ENCODE measurements around the gene ZNF644. TPM values are rescaled to one million over a fixed set of nuclear protein-coding genes. Genes with fewer than 3 reads are reported as not detected.
A peak's percentile ranks its signal among the peaks of the same experiment; 100 is the strongest.
"Not testable (repeated sequence)": the region's sequence is repeated elsewhere in the genome, so short reads cannot be mapped to it uniquely, and the experiment has no call there.

Gene ZNF644
- total RNA-seq: 10 to 100 TPM; 23.1 to 46.6 (median 33.9) TPM
- polyA plus RNA-seq: 10 to 100 TPM; 15.2 to 16.2 TPM
- long read RNA-seq, donor 1, full-length matches to known transcripts: 13 of 27 reads
- long read RNA-seq, donor 1, partial matches to known transcripts: 11 of 27 reads
- long read RNA-seq, donor 1, other reads (novel, unspliced or antisense): 3 of 27 reads
- long read RNA-seq, donor 2, full-length matches to known transcripts: 51 of 103 reads
- long read RNA-seq, donor 2, partial matches to known transcripts: 42 of 103 reads
- long read RNA-seq, donor 2, other reads (novel, unspliced or antisense): 10 of 103 reads
- long read RNA-seq, donor 3, full-length matches to known transcripts: 10 of 23 reads
- long read RNA-seq, donor 3, partial matches to known transcripts: 8 of 23 reads
- long read RNA-seq, donor 3, other reads (novel, unspliced or antisense): 5 of 23 reads

DNA sequence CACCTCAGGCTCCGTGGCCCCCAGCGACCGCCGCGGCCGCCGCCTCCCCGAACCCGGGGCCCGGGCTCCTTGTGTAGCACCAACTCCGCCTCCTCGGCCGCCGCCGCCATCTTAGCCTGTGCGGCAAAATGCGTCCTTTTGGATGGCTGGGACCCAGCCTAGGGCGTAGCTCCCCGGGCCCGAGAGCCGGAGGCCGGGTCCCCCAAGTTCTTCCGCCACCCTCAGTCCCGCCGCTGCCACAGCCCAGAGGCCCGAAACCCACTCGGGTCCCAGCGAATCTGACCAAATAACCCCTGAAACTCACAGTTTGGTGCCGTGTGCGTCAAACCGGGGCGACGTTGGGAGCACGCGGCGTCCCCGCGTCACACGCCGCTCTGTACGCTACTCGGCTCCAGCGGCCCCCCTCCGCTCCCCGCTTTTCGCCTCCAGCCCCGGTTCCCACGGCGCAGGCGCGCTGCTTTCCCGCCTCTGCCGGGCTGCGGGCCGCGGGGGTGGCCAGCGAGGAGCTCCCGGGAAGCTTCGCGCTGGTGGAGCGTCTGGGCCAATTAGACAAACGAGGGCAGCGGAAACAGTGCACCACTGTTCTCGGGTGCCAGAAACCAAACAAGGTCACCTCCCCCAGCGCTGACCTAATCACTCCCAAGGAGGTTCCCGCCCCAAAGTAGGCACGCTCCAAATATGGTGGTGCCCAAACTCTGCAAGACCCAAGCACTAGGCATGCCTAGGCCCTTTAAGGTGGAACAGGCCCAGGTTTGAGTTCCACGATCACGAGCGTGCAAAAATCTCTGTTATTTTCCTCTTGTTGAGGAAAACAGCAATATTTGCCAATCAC is at the start of gene ZNF644:
TSS of gene ZNF644 (minus strand) at position 350 of the 832 bp plus-strand sequence. CDS start 39,682 bp downstream, outside the sequence.
- intact Hi-C loops (cut with DNase I): loop anchor here in 5 of 10 donors (5.0 to 10.0 kb wide), 6 partner anchors 145 to 480 kb away; partner anchors contain the start of gene CDC7 (in 1 of the 5)
- Histone ChIP-seq H3K4me1 (peaks cover 0 to 54% (median 40%) of the 10 kb centered on the region in 12 donors), H3K27ac (peak within 1 kb of the TSS; percentile 95 to 100 (median 100)), H3K9me3 (no peaks in the 10 kb centered on the region), H3K4me3 (peak within 1 kb of the TSS; percentile 66 to 97 (median 88)), H3K36me3 (peaks cover 0 to 11% (median 0%) of the 10 kb centered on the region in 9 donors), H3K27me3 (no peaks in the 10 kb centered on the region)
- TF ChIP-seq, protein P1, sequence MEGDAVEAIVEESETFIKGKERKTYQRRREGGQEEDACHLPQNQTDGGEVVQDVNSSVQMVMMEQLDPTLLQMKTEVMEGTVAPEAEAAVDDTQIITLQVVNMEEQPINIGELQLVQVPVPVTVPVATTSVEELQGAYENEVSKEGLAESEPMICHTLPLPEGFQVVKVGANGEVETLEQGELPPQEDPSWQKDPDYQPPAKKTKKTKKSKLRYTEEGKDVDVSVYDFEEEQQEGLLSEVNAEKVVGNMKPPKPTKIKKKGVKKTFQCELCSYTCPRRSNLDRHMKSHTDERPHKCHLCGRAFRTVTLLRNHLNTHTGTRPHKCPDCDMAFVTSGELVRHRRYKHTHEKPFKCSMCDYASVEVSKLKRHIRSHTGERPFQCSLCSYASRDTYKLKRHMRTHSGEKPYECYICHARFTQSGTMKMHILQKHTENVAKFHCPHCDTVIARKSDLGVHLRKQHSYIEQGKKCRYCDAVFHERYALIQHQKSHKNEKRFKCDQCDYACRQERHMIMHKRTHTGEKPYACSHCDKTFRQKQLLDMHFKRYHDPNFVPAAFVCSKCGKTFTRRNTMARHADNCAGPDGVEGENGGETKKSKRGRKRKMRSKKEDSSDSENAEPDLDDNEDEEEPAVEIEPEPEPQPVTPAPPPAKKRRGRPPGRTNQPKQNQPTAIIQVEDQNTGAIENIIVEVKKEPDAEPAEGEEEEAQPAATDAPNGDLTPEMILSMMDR (IDR thresholded peaks at IDR 0.05): no peak
- peak; percentile 16 to 75 for TF ChIP-seq POLR2A (IDR thresholded peaks at IDR 0.05)
- ATAC-seq: peak; percentile 93 to 97 (median 96)
- peak; percentile 92 to 95 (median 95) for DNase-seq
- WGBS, 4 donors: 0 to 1% (median 1%) methylated on average over 17 to 70 of the region's 70 CpGs

DNA sequence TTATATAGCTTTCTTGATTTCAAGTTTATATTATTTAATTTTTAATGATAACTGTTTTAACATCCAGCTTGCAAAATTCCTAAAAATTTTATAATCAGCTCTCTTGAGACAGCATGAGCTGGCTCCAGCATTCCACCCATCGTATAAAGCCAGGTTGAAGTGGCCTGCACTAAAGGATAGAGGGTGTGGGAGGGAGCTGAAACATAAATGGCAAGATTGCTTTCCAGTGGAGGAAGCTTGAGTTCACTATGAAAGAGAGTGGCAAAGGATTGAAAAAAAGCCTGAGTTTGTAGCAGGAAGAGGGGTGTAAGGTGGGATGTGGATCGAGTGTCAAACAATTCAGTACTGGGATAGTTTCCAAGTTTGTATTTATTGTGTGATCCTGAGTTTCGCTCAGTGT is 48.5 kb upstream of the ZNF644 start:
- Histone ChIP-seq H3K4me3 (peak overlapping the region in 1 of 12 donors; percentile 18), H3K27me3 (no peaks in the 10 kb centered on the region), H3K4me1 (no peaks in the 10 kb centered on the region), H3K9me3 (no peaks in the 10 kb centered on the region), H3K36me3 (no peaks in the 10 kb centered on the region), H3K27ac (no peak overlapping the region)
- no peak for TF ChIP-seq POLR2A (IDR thresholded peaks at IDR 0.05)
- TF ChIP-seq, protein P1 (IDR thresholded peaks at IDR 0.05): no peak
- ATAC-seq (no peak), DNase-seq (no peak)
- 24 to 35% (median 31%) methylated on average over 3 of the region's 3 CpGs for WGBS, 4 donors
- intact Hi-C loops (cut with DNase I): no loop called here

DNA sequence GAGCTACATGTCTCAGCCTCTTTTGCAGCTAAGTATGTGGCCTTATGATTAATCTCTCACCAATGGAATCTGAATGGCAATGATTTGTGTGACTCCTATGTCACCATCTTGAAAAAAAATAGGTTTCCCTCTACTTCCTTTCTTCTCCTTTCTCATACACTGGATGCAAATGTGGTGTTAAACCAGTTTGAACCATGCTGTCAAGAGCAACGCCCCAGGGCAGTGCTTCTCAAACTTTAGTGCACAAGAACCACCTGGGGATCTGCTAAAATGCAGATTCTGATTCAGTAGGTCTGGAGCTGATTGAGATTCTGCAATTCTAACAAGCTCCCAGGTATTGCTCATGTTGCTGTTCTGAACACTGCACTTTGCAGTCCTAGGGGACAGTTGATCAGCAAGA is 44.7 kb upstream of the ZNF644 start:
- no peak overlapping the region for H3K27ac ChIP-seq
- H3K9me3 ChIP-seq: peaks cover 0 to 7% (median 0%) of the 10 kb centered on the region in 12 donors
- TF ChIP-seq, protein P1 (IDR thresholded peaks at IDR 0.05): no peak
- TF ChIP-seq POLR2A (IDR thresholded peaks at IDR 0.05): no peak
- WGBS, 4 donors: 17 to 34% (median 22%) methylated on average over 1 of the region's 1 CpG
- no peaks in the 10 kb centered on the region for H3K4me1 ChIP-seq
- DNase-seq: no peak
- no peaks in the 10 kb centered on the region for H3K36me3 ChIP-seq
- ATAC-seq: no peak
- H3K27me3 ChIP-seq: no peaks in the 10 kb centered on the region
- H3K4me3 ChIP-seq: no peak overlapping the region
- intact Hi-C loops (cut with DNase I): no loop called here

DNA sequence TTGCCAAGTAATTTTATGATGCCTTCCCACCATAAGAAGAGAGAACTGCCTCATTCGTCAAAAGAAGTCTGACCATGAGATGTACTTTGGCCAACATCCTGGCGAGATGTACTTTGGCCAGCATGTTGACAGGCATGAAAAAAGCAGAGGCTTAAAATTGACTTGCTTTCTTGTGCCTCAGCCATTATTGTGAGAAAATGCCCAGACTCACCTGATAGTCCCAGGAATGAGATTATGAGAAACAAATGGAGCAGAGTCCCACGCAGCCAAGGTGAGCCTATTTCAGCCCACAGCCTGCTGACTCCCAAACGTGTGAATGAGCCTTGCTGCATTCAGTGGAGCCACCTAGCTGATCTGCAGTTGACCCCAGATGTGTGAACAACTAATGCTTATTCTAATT is 43.5 kb upstream of the ZNF644 start:
- no peak for DNase-seq
- Histone ChIP-seq H3K9me3 (peaks cover 0 to 7% (median 0%) of the 10 kb centered on the region in 12 donors), H3K4me3 (no peak overlapping the region), H3K27me3 (no peaks in the 10 kb centered on the region), H3K27ac (no peak overlapping the region), H3K36me3 (no peaks in the 10 kb centered on the region), H3K4me1 (no peaks in the 10 kb centered on the region)
- ATAC-seq: no peak
- intact Hi-C loops (cut with DNase I): no loop called here
- 64 to 70% (median 67%) methylated on average over 4 of the region's 4 CpGs for WGBS, 4 donors
- no peak for TF ChIP-seq POLR2A (IDR thresholded peaks at IDR 0.05)
- TF ChIP-seq, protein P1 (IDR thresholded peaks at IDR 0.05): no peak

DNA sequence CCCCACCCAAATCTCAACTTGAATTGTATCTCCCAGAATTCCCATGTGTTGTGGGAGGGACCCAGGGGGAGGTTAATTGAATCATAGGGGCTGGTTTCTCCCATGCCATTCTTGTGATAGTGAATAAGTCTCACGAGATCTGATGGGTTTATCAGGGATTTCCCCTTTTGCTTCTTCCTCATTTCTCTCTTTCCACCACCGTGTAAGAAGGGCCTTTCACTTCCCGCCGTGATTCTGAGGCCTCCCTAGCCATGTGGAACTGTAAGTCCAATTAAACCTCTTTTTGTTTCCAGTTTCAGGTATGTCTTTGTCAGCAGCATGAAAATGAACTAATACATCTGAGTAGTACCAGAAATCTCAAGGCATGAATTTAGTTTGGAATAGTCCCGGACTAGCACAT is 41.6 kb upstream of the ZNF644 start:
- H3K36me3 ChIP-seq; DNase-seq; ATAC-seq; H3K27me3 ChIP-seq; H3K4me1 ChIP-seq; intact Hi-C loops (cut with DNase I); H3K9me3 ChIP-seq; H3K27ac ChIP-seq; H3K4me3 ChIP-seq: not testable (repeated sequence)
- 78 to 80% (median 79%) methylated on average over 5 of the region's 5 CpGs for WGBS, 4 donors

Data from heart left ventricle (tissue), 16 donors.